ENCODE measurements around the gene CTIF. TPM values are rescaled to one million over a fixed set of nuclear protein-coding genes. Genes with fewer than 3 reads are reported as not detected.

The CTIF gene
- total RNA-seq, 1 experiment from 2014 or later, result 5.8 TPM

GRCh38 chr18:48752928-48753327 is 214.1 kb downstream of the CTIF start:
- TF ChIP-seq, protein P1, sequence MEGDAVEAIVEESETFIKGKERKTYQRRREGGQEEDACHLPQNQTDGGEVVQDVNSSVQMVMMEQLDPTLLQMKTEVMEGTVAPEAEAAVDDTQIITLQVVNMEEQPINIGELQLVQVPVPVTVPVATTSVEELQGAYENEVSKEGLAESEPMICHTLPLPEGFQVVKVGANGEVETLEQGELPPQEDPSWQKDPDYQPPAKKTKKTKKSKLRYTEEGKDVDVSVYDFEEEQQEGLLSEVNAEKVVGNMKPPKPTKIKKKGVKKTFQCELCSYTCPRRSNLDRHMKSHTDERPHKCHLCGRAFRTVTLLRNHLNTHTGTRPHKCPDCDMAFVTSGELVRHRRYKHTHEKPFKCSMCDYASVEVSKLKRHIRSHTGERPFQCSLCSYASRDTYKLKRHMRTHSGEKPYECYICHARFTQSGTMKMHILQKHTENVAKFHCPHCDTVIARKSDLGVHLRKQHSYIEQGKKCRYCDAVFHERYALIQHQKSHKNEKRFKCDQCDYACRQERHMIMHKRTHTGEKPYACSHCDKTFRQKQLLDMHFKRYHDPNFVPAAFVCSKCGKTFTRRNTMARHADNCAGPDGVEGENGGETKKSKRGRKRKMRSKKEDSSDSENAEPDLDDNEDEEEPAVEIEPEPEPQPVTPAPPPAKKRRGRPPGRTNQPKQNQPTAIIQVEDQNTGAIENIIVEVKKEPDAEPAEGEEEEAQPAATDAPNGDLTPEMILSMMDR (conservative IDR thresholded peaks at IDR 0.05; ENCODE audit: low read depth, low read length), result no peak
- no peaks in the 10 kb centered on the region for H3K36me3 ChIP-seq (ENCODE audit: low read depth, low read length)
- ATAC-seq (no peak), DNase-seq (no peak)
- H3K27me3 ChIP-seq (ENCODE audit: low read length), result no peaks in the 10 kb centered on the region
- H3K4me3 ChIP-seq (ENCODE audit: low read length), result no peak overlapping the region
- H3K27ac ChIP-seq (ENCODE audit: low read length), result no peak overlapping the region
- no peaks in the 10 kb centered on the region for H3F3A ChIP-seq (ENCODE audit: low read length, unreplicated experiment)
- H4K20me1 ChIP-seq (ENCODE audit: low read length), result no peaks in the 10 kb centered on the region
- no peaks in the 10 kb centered on the region for H3K4me1 ChIP-seq (ENCODE audit: insufficient read depth, low read length)
- H3K79me2 ChIP-seq (ENCODE audit: low read length), result no peaks in the 10 kb centered on the region
- no peak overlapping the region for H3K4me2 ChIP-seq (ENCODE audit: low read length)
- H3K9ac ChIP-seq (ENCODE audit: low read length), result no peak overlapping the region
- CTCF ChIA-PET, result no interaction called here
- intact Hi-C loops (cut with micrococcal nuclease), result no loop called here
- POLR2A ChIA-PET (ENCODE audit: unreplicated experiment), result no interaction called here
- H3K9me2 ChIP-seq (replicated peaks; ENCODE audit: low read length), result no peaks in the 10 kb centered on the region
- H3K9me3 ChIP-seq (ENCODE audit: low read length), result no peaks in the 10 kb centered on the region
- no peak overlapping the region for H2AFZ ChIP-seq (ENCODE audit: low read length)
- BruUV-seq (replicated peaks), result no TSS peak

DNA sequence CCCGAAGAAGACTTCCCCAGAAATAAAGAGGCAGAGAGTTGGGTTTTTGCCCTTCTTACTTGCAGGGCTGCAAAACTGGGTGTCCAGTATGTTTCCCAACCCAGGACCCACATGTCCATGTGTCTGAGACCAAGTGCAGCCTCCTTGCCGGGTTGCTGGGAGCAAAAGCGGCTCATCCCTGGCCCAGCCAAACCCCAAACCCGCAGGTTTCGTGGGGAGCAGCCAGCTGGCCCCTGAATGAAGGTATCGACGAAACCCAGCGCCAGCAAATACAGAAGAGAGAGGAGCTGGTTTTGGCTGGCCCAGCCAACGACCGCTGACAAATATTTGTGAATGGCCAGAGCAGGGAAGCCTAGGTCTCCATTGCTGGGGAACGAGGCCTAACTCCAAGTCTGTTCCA is 214.9 kb downstream of the CTIF start:
- DNase-seq (no peak), ATAC-seq (no peak)
- no peaks in the 10 kb centered on the region for H3K4me1 ChIP-seq (ENCODE audit: insufficient read depth, low read length)
- H3K9ac ChIP-seq (ENCODE audit: low read length), result no peak overlapping the region
- no TSS peak for BruUV-seq (replicated peaks)
- CTCF ChIA-PET, result no interaction called here
- no peak overlapping the region for H3K27ac ChIP-seq (ENCODE audit: low read length)
- POLR2A ChIA-PET (ENCODE audit: unreplicated experiment), result no interaction called here
- H3K4me3 ChIP-seq (ENCODE audit: low read length), result no peak overlapping the region
- intact Hi-C loops (cut with micrococcal nuclease), result no loop called here
- no peak overlapping the region for H3K4me2 ChIP-seq (ENCODE audit: low read length)
- H3F3A ChIP-seq (ENCODE audit: low read length, unreplicated experiment), result no peaks in the 10 kb centered on the region
- no peaks in the 10 kb centered on the region for H3K9me2 ChIP-seq (replicated peaks; ENCODE audit: low read length)
- TF ChIP-seq EZH2phosphoT487 (IDR thresholded peaks at IDR 0.05; ENCODE audit: borderline replicate concordance, low read length) (no peak), EZH2 (IDR thresholded peaks at IDR 0.05; ENCODE audit: low read length, unreplicated experiment) (no peak)
- TF ChIP-seq, protein P1 (conservative IDR thresholded peaks at IDR 0.05; ENCODE audit: low read depth, low read length), result no peak
- no peak overlapping the region for H2AFZ ChIP-seq (ENCODE audit: low read length)
- no peaks in the 10 kb centered on the region for H4K20me1 ChIP-seq (ENCODE audit: low read length)
- no peaks in the 10 kb centered on the region for H3K9me3 ChIP-seq (ENCODE audit: low read length)
- H3K27me3 ChIP-seq (ENCODE audit: low read length), result no peaks in the 10 kb centered on the region
- H3K79me2 ChIP-seq (ENCODE audit: low read length), result no peaks in the 10 kb centered on the region
- H3K36me3 ChIP-seq (ENCODE audit: low read depth, low read length), result no peaks in the 10 kb centered on the region

DNA sequence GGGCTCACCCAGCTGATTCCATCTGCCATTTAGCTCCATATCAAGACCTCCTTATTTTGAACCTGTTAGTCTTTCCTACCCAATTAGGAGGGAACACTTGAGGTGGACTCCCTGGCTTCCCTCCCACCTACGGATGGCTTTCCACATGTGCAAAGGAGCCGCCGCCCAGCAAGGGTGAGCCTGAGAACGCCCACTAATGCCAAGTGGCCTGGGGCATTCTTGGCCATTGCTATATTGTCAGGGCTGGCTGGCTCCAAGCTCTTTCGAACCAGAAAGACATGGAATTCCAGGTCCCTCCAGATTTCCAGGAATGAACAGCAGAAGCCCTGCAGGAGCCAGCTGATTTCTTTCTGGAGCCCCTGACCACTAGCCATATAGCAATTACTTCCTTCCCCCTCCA is 215.7 kb downstream of the CTIF start:
- intact Hi-C loops (cut with micrococcal nuclease), result no loop called here
- H3K4me1 ChIP-seq (ENCODE audit: insufficient read depth, low read length), result no peaks in the 10 kb centered on the region
- no peak for DNase-seq

More for the DNA sequence above, 215.7 kb downstream of the CTIF start:
- Histone ChIP-seq H3K9ac (ENCODE audit: low read length) (no peak overlapping the region), H3K36me3 (ENCODE audit: low read depth, low read length) (no peaks in the 10 kb centered on the region), H3K79me2 (ENCODE audit: low read length) (no peaks in the 10 kb centered on the region), H3K27ac (ENCODE audit: low read length) (no peak overlapping the region), H3F3A (ENCODE audit: low read length, unreplicated experiment) (no peaks in the 10 kb centered on the region), H3K4me2 (ENCODE audit: low read length) (no peak overlapping the region), H3K9me2 (replicated peaks; ENCODE audit: low read length) (no peaks in the 10 kb centered on the region), H3K27me3 (ENCODE audit: low read length) (no peaks in the 10 kb centered on the region), H2AFZ (ENCODE audit: low read length) (no peak overlapping the region), H3K9me3 (ENCODE audit: low read length) (no peaks in the 10 kb centered on the region), H4K20me1 (ENCODE audit: low read length) (no peaks in the 10 kb centered on the region), H3K4me3 (ENCODE audit: low read length) (no peak overlapping the region)
- TF ChIP-seq, protein P1 (conservative IDR thresholded peaks at IDR 0.05; ENCODE audit: low read depth, low read length), result no peak
- TF ChIP-seq EZH2 (IDR thresholded peaks at IDR 0.05; ENCODE audit: low read length, unreplicated experiment) (no peak), EZH2phosphoT487 (IDR thresholded peaks at IDR 0.05; ENCODE audit: borderline replicate concordance, low read length) (no peak)
- ATAC-seq, result no peak
- BruUV-seq (replicated peaks), result no TSS peak
- ChIA-PET CTCF (no interaction called here), POLR2A (ENCODE audit: unreplicated experiment) (no interaction called here)
